ENCODE data around the gene NPAS2. TPM values are rescaled to one million over a fixed set of nuclear protein-coding genes. Genes with fewer than 3 reads are reported as not detected.

Gene NPAS2
- polyA plus RNA-seq, 1 donor, result 20.4 TPM

GRCh38 chr2:100812116-100812515, 7.8 kb upstream of the NPAS2 start:
- H3K36me3 ChIP-seq (ENCODE audit: control insufficient read depth, insufficient read depth, low read length), result no peaks in the 10 kb centered on the region
- H3K27ac ChIP-seq (ENCODE audit: low read length), result no peak overlapping the region
- H3K4me3 ChIP-seq (ENCODE audit: low read length), result no peak overlapping the region
- DNase-seq, result no peak
- H3K9me3 ChIP-seq (ENCODE audit: control insufficient read depth, low read depth, low read length), result no peaks in the 10 kb centered on the region
- H3K4me1 ChIP-seq (ENCODE audit: control insufficient read depth, insufficient read depth, low read length), result peaks cover 16% of the 10 kb centered on the region
- no CpG with 5 or more reads among the region's 4 CpGs for WGBS (ENCODE audit: insufficient coverage, low lambda C conversion rate)
- H3K27me3 ChIP-seq (ENCODE audit: control insufficient read depth, insufficient read depth, low read length), result no peaks in the 10 kb centered on the region

DNA sequence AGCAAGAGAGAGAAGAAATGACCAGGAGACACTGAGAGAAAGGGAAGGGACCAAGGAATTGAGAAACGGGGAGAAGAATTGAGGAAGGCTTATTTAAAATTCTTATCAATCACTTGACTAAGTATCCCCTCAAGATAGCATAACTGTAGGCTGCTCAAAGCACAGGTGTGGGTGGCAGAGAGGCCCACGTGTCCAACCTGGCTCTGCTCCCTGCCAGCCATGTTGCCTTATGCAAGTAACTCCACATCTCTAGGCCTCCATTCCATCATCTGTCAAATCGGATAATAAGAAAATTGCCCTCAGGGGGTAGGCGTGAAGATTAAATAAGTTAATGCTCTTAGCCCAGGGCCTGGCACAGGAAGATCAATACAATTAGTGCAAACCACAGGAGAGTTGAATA, 7.4 kb upstream of the NPAS2 start:
- Histone ChIP-seq H3K27me3 (ENCODE audit: control insufficient read depth, insufficient read depth, low read length) (no peaks in the 10 kb centered on the region), H3K4me3 (ENCODE audit: low read length) (no peak overlapping the region), H3K36me3 (ENCODE audit: control insufficient read depth, insufficient read depth, low read length) (no peaks in the 10 kb centered on the region), H3K27ac (ENCODE audit: low read length) (no peak overlapping the region), H3K4me1 (ENCODE audit: control insufficient read depth, insufficient read depth, low read length) (peaks cover 16% of the 10 kb centered on the region), H3K9me3 (ENCODE audit: control insufficient read depth, low read depth, low read length) (no peaks in the 10 kb centered on the region)
- WGBS (ENCODE audit: insufficient coverage, low lambda C conversion rate), result 100% methylated on average over 1 of the region's 4 CpGs
- DNase-seq, result no peak

DNA sequence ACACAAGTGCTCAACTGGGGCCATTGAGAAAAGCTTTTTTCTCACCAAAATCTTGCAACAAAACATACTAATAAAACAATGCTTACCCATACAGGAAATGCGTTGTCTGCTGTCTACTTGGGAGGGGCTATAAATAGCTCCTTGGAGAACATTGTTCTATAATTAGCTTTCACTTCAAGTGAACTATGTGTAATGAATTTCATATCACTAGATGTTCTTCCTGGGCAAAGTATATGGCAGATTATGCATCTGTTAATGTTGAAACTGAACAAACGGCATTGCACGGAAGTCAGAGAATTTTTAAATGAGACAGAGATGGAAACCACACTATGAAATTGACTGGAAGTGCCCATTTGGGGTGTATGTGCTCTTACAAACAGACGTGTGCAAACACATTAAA, 6.4 kb upstream of the NPAS2 start:
- 13% methylated on average over 2 of the region's 4 CpGs for WGBS (ENCODE audit: insufficient coverage, low lambda C conversion rate)
- Histone ChIP-seq H3K4me1 (ENCODE audit: control insufficient read depth, insufficient read depth, low read length) (peaks cover 16% of the 10 kb centered on the region), H3K9me3 (ENCODE audit: control insufficient read depth, low read depth, low read length) (no peaks in the 10 kb centered on the region), H3K36me3 (ENCODE audit: control insufficient read depth, insufficient read depth, low read length) (no peaks in the 10 kb centered on the region), H3K4me3 (ENCODE audit: low read length) (no peak overlapping the region), H3K27ac (ENCODE audit: low read length) (peak overlapping the region; percentile 8), H3K27me3 (ENCODE audit: control insufficient read depth, insufficient read depth, low read length) (no peaks in the 10 kb centered on the region)
- DNase-seq, result peak; percentile 36 to 77

DNA sequence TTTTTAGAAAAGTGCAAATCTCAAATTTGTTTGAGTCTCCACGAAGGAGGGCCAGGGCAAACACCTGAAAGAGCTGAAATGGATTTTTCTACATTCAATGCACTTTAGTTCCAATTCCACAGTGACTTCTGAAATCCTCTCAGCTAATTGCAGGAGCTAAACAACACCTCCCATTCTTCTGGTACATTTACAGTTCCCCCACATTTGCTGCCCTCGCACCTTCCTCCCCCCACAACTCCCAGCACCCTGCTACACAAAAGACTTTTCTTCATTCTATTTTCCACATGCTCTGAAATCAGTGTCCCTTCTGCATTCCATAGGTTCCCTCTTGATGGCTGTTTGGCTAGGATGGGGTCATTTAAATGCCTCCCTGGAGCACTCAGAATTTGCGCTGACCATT, 5.9 kb upstream of the NPAS2 start:
- no peak overlapping the region for H3K4me3 ChIP-seq (ENCODE audit: low read length)
- peaks cover 16% of the 10 kb centered on the region for H3K4me1 ChIP-seq (ENCODE audit: control insufficient read depth, insufficient read depth, low read length)
- H3K27ac ChIP-seq (ENCODE audit: low read length), result peak overlapping the region; percentile 8
- WGBS (ENCODE audit: insufficient coverage, low lambda C conversion rate), result 100% methylated on average over 1 of the region's 3 CpGs
- no peaks in the 10 kb centered on the region for H3K27me3 ChIP-seq (ENCODE audit: control insufficient read depth, insufficient read depth, low read length)
- no peaks in the 10 kb centered on the region for H3K36me3 ChIP-seq (ENCODE audit: control insufficient read depth, insufficient read depth, low read length)
- no peaks in the 10 kb centered on the region for H3K9me3 ChIP-seq (ENCODE audit: control insufficient read depth, low read depth, low read length)
- no peak for DNase-seq

GRCh38 chr2:100814453-100814852, 5.5 kb upstream of the NPAS2 start:
- no peaks in the 10 kb centered on the region for H3K36me3 ChIP-seq (ENCODE audit: control insufficient read depth, insufficient read depth, low read length)
- peaks cover 1% of the 10 kb centered on the region for H3K27me3 ChIP-seq (ENCODE audit: control insufficient read depth, insufficient read depth, low read length)
- no peak overlapping the region for H3K27ac ChIP-seq (ENCODE audit: low read length)
- H3K9me3 ChIP-seq (ENCODE audit: control insufficient read depth, low read depth, low read length), result no peaks in the 10 kb centered on the region
- peaks cover 16% of the 10 kb centered on the region for H3K4me1 ChIP-seq (ENCODE audit: control insufficient read depth, insufficient read depth, low read length)
- WGBS (ENCODE audit: insufficient coverage, low lambda C conversion rate), result no CpG with 5 or more reads among the region's 3 CpGs
- no peak overlapping the region for H3K4me3 ChIP-seq (ENCODE audit: low read length)
- DNase-seq, result peak; percentile 65 to 85

DNA sequence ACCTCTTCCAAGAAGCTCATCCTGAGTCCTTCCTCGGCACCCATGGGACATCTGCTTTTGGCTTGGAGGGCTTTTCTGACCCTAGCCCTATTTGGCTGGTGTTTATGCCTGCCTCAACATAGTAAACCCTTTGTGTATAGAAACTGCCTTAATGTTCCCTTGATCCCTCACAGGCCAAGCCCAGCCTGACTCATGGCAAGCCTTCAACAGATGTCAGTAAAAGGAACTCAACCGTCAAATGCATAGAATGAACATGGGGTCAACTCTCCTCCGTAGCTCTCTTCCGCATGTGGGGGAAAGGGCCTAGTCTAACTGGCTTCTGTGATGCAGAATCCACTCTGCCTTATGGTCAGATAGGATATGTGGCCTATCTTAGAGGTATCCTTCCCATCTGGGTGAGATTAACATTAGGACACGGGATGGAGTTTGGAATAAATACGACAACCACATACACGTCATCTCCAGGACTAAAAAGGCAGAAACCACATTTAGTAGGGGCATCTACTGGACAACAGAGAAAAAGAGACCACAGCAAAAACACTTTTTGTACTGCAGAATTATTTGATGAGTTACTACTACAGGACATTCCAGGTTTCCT, 2.5 kb upstream of the NPAS2 start:
- Histone ChIP-seq H3K4me3 (ENCODE audit: low read length) (no peak overlapping the region), H3K9me3 (ENCODE audit: control insufficient read depth, low read depth, low read length) (no peaks in the 10 kb centered on the region), H3K4me1 (ENCODE audit: control insufficient read depth, insufficient read depth, low read length) (peaks cover 18% of the 10 kb centered on the region), H3K27me3 (ENCODE audit: control insufficient read depth, insufficient read depth, low read length) (peaks cover 8% of the 10 kb centered on the region), H3K27ac (ENCODE audit: low read length) (no peak overlapping the region), H3K36me3 (ENCODE audit: control insufficient read depth, insufficient read depth, low read length) (no peaks in the 10 kb centered on the region)
- no CpG with 5 or more reads among the region's 7 CpGs for WGBS (ENCODE audit: insufficient coverage, low lambda C conversion rate)
- no peak for DNase-seq

DNA sequence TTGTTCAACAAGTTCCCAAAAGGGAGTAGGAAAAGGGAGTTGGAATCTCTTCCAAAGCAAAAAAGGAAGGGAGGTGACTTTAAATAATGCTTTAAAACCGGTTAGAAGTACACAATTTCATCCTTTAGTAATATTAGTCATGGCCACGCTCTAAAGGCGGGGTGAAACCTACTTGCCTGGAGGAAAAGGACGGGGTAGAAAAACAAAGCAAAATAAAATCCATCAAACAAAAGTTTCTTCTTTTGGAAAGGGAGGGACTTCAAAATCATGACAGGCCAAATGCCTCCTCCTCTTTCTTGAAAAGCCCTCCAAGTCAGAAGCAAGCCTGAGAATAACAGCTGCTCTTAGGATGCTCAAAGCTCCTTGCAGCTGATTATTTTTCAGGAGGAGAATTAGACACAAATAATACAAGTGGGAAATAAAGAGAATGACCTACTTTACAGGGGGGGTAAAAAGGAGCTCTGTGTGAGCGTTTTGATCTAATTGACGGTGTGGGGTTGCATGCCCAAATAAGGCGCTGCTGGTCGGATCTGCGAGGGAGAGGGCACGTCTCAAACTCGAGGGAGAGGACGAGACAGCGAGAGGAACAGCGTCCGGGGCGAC, 1.8 kb upstream of the NPAS2 start:
- 83% methylated on average over 1 of the region's 16 CpGs for WGBS (ENCODE audit: insufficient coverage, low lambda C conversion rate)
- no peak for DNase-seq
- Histone ChIP-seq H3K4me3 (ENCODE audit: low read length) (peak overlapping the region; percentile 78), H3K27ac (ENCODE audit: low read length) (peak overlapping the region; percentile 61), H3K9me3 (ENCODE audit: control insufficient read depth, low read depth, low read length) (no peaks in the 10 kb centered on the region), H3K27me3 (ENCODE audit: control insufficient read depth, insufficient read depth, low read length) (peaks cover 8% of the 10 kb centered on the region), H3K4me1 (ENCODE audit: control insufficient read depth, insufficient read depth, low read length) (peaks cover 18% of the 10 kb centered on the region), H3K36me3 (ENCODE audit: control insufficient read depth, insufficient read depth, low read length) (no peaks in the 10 kb centered on the region)

DNA sequence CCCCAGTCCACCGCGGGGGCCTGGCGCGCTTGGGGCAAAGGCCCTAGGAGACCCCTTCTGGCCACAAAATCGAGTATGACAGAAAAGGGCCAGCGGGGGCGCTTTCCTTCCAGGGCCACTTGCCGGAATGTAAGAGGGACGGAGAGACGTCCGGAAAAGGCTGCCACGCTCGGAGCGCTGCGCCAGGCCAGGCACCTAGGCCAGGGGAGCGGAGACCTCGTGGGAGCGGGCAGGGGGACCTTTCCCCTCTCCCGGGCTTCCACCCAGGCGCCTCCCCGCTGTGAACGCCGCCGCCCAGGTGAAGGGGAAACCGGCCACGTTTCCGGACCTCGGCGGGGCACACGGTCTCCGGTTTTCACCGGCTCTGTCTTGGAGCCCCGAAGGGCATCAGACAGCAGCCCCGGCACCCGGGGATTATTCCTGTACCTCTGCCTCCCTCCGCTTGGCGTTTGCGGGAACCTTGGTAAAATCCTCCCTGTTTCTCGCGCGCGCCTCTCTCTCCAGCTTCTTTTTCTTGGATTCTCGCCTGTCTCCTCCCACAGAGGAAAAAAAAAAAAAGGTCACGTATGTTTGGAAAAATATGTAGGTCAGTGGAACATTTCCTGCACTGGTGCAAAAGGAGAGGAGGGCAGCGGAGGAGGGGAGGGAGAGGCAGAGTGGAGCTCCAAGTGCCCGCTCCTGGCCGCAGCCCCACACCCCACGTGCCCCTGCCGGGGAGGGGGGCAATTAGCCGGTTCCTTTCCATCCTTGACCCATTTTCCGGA, 1.2 kb upstream of the NPAS2 start:
- no peaks in the 10 kb centered on the region for H3K36me3 ChIP-seq (ENCODE audit: control insufficient read depth, insufficient read depth, low read length)
- H3K4me3 ChIP-seq (ENCODE audit: low read length), result peak overlapping the region; percentile 78
- peak; percentile 26 to 68 for DNase-seq
- peaks cover 14% of the 10 kb centered on the region for H3K4me1 ChIP-seq (ENCODE audit: control insufficient read depth, insufficient read depth, low read length)
- H3K27me3 ChIP-seq (ENCODE audit: control insufficient read depth, insufficient read depth, low read length), result peaks cover 8% of the 10 kb centered on the region
- H3K9me3 ChIP-seq (ENCODE audit: control insufficient read depth, low read depth, low read length), result no peaks in the 10 kb centered on the region
- 0% methylated on average over 1 of the region's 51 CpGs for WGBS (ENCODE audit: insufficient coverage, low lambda C conversion rate)
- peak overlapping the region; percentile 61 for H3K27ac ChIP-seq (ENCODE audit: low read length)

- H3K4me1 ChIP-seq (ENCODE audit: control insufficient read depth, insufficient read depth, low read length), result peaks cover 2% of the 10 kb centered on the region
- WGBS (ENCODE audit: insufficient coverage, low lambda C conversion rate), result no CpG with 5 or more reads among the region's 43 CpGs
Measured at GRCh38 chr2:100820273-100820522, 259 bp downstream of the NPAS2 start.

DNA sequence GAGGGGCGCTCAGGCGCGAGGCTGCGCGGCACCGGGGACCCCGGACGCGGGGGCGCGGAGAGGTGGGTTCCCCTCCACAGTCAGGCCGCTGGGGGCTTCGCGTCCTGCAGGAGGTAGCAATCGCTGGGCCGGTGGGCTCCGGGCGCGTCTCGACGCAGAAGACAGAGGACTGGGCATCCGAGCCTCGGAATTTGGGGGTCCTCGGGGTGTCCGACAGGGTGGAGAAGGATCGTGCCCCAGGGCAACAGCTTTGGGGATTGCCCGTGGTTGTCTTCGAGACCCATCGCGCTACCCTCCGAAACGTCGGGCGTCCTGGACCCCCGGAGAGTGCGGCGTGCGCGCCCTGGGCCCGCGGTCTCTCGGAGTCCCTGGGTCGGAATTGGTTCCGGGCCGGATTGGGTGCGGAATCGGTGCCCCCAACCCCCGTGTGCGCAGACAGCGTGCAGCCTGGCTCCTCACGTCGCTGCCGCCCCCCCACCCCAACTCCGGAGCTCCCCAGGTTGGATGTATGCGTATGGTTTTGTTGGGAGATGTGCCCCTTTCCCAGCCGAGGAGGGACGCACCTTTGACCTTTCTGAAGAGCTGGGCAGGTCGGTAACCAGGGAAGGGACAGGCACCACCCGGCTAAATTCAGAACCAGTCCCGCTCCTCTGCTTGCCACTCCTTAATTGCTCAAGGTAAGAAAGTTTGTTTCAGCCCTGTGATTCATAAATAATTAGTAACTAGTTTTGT, 750 bp downstream of the NPAS2 start:
- H3K4me1 ChIP-seq (ENCODE audit: control insufficient read depth, insufficient read depth, low read length), result peaks cover 3% of the 10 kb centered on the region
- H3K27me3 ChIP-seq (ENCODE audit: control insufficient read depth, insufficient read depth, low read length), result peaks cover 8% of the 10 kb centered on the region
- WGBS (ENCODE audit: insufficient coverage, low lambda C conversion rate), result no CpG with 5 or more reads among the region's 60 CpGs
- H3K4me3 ChIP-seq (ENCODE audit: low read length), result peak overlapping the region; percentile 78
- DNase-seq, result peak; percentile 23 to 63
- peak overlapping the region; percentile 8 for H3K27ac ChIP-seq (ENCODE audit: low read length)
- H3K36me3 ChIP-seq (ENCODE audit: control insufficient read depth, insufficient read depth, low read length), result no peaks in the 10 kb centered on the region
- no peaks in the 10 kb centered on the region for H3K9me3 ChIP-seq (ENCODE audit: control insufficient read depth, low read depth, low read length)

More at GRCh38 chr2:100820273-100820522, 259 bp downstream of the NPAS2 start:
- Histone ChIP-seq H3K4me3 (ENCODE audit: low read length) (peak overlapping the region; percentile 78), H3K36me3 (ENCODE audit: control insufficient read depth, insufficient read depth, low read length) (no peaks in the 10 kb centered on the region), H3K27me3 (ENCODE audit: control insufficient read depth, insufficient read depth, low read length) (peaks cover 8% of the 10 kb centered on the region), H3K27ac (ENCODE audit: low read length) (no peak overlapping the region), H3K9me3 (ENCODE audit: control insufficient read depth, low read depth, low read length) (no peaks in the 10 kb centered on the region)
- DNase-seq, result no peak

All from large intestine (tissue), 3 donors.